ENCODE results near the gene OBI1. TPM values are rescaled to one million over a fixed set of nuclear protein-coding genes. Genes with fewer than 3 reads are reported as not detected.

OBI1 gene
- total and polyA plus RNA-seq, 10 donors: 4.1 to 14.7 (median 11.5) TPM

- intact Hi-C loops (cut with DNase I; ENCODE audit: low total_unique reads): no loop called here
- 64 to 81% (median 73%) methylated on average over 2 of the region's 2 CpGs for WGBS, 5 donors
These were observed 30.1 kb upstream of the OBI1 start for GRCh38 chr13:78689011-78689410.

GRCh38 chr13:78686461-78686860, 27.5 kb upstream of the OBI1 start:
- WGBS, 5 donors: 83 to 93% (median 90%) methylated on average over 4 of the region's 4 CpGs
- Histone ChIP-seq H3K36me3 (no peaks in the 10 kb centered on the region), H3K9me3 (peaks cover 0 to 12% (median 0%) of the 10 kb centered on the region in 8 donors), H3K4me3 (no peak overlapping the region), H3K4me1 (no peaks in the 10 kb centered on the region), H3K27ac (no peak overlapping the region), H3K27me3 (replicated peaks in 1 of 7) (no peaks in the 10 kb centered on the region)
- intact Hi-C loops (cut with DNase I; ENCODE audit: low total_unique reads): no loop called here
- TF ChIP-seq POLR2AphosphoS5 (IDR thresholded peaks at IDR 0.05): no peak
- TF ChIP-seq POLR2A (IDR thresholded peaks at IDR 0.05): no peak
- no peak for TF ChIP-seq CTCF (IDR thresholded peaks at IDR 0.05 in 8 of 11, conservative IDR thresholded peaks at IDR 0.05 in 3 of 11)
- no peak for DNase-seq

More at GRCh38 chr13:78689011-78689410, 30.1 kb upstream of the OBI1 start:
- Histone ChIP-seq H3K4me3 (no peak overlapping the region), H3K4me1 (no peaks in the 10 kb centered on the region), H3K36me3 (no peaks in the 10 kb centered on the region), H3K27ac (no peak overlapping the region), H3K9me3 (peaks cover 0 to 4% (median 0%) of the 10 kb centered on the region in 8 donors), H3K27me3 (replicated peaks in 1 of 7) (no peaks in the 10 kb centered on the region)
- DNase-seq: no peak
- no peak for TF ChIP-seq POLR2AphosphoS5 (IDR thresholded peaks at IDR 0.05)
- TF ChIP-seq CTCF (IDR thresholded peaks at IDR 0.05 in 8 of 11, conservative IDR thresholded peaks at IDR 0.05 in 3 of 11): no peak
- no peak for TF ChIP-seq POLR2A (IDR thresholded peaks at IDR 0.05)

- H3K27me3 ChIP-seq (replicated peaks in 1 of 7): no peaks in the 10 kb centered on the region
- H3K36me3 ChIP-seq: no peaks in the 10 kb centered on the region
- H3K9me3 ChIP-seq: peaks cover 0 to 12% (median 0%) of the 10 kb centered on the region in 8 donors
- DNase-seq: no peak
- 47 to 53% (median 49%) methylated on average over 6 of the region's 6 CpGs for WGBS, 5 donors
- H3K4me1 ChIP-seq: no peaks in the 10 kb centered on the region
- H3K4me3 ChIP-seq: no peak overlapping the region
- intact Hi-C loops (cut with DNase I; ENCODE audit: low total_unique reads): no loop called here
- H3K27ac ChIP-seq: no peak overlapping the region
- no peak for TF ChIP-seq POLR2AphosphoS5 (IDR thresholded peaks at IDR 0.05)
- no peak for TF ChIP-seq POLR2A (IDR thresholded peaks at IDR 0.05)
- no peak for TF ChIP-seq CTCF (IDR thresholded peaks at IDR 0.05 in 8 of 11, conservative IDR thresholded peaks at IDR 0.05 in 3 of 11)
These were observed 21.8 kb upstream of the OBI1 start for GRCh38 chr13:78680576-78681350.

GRCh38 chr13:78680115-78680561, 21.2 kb upstream of the OBI1 start:
- intact Hi-C loops (cut with DNase I; ENCODE audit: low total_unique reads): no loop called here
- DNase-seq: no peak
- no peak overlapping the region for H3K27ac ChIP-seq

More at GRCh38 chr13:78680115-78680561, 21.2 kb upstream of the OBI1 start:
- Histone ChIP-seq H3K9me3 (peaks cover 0 to 12% (median 0%) of the 10 kb centered on the region in 8 donors), H3K4me1 (no peaks in the 10 kb centered on the region), H3K4me3 (no peak overlapping the region), H3K27me3 (replicated peaks in 1 of 7) (no peaks in the 10 kb centered on the region), H3K36me3 (no peaks in the 10 kb centered on the region)
- TF ChIP-seq POLR2AphosphoS5 (IDR thresholded peaks at IDR 0.05): no peak
- no peak for TF ChIP-seq POLR2A (IDR thresholded peaks at IDR 0.05)
- TF ChIP-seq CTCF (IDR thresholded peaks at IDR 0.05 in 8 of 11, conservative IDR thresholded peaks at IDR 0.05 in 3 of 11): no peak
- 78 to 88% (median 84%) methylated on average over 8 of the region's 8 CpGs for WGBS, 5 donors
